H1 (cell line): ENCODE measurements around the gene EPHA3. TPM values are rescaled to one million over a fixed set of nuclear protein-coding genes. Genes with fewer than 3 reads are reported as not detected.

ENCODE experiments used
- ASH2L ChIP-seq: fragments of 200-600, 300-600 bp; sonication (generic); IDR thresholded peaks from one replicate; pipeline ENCODE4 v1.7.1; 2017; ENCODE audit warnings: low read length
- BACH1 ChIP-seq: IDR thresholded peaks from 2 replicates; pipeline ENCODE4 v1.6.1; 2012; ENCODE audit warnings: low read length, improper control_type of control experiment
- BCL11A ChIP-seq, 2 experiments: IDR thresholded peaks; one replicate each; pipeline ENCODE4 v1.6.1; 2011; ENCODE audit warnings: low read depth in 2 of 2, low read length in 2 of 2, mild to moderate bottlenecking in 2 of 2
- BRCA1 ChIP-seq: IDR thresholded peaks from 2 replicates; pipeline ENCODE4 v1.6.1; 2012; ENCODE audit warnings: low read depth, low read length, improper control_type of control experiment
- CBX5 ChIP-seq: fragments of 300-800, 300-1000 bp; sonication (generic); IDR thresholded peaks from 2 replicates; pipeline ENCODE4 v1.7.1; 2016; ENCODE audit warnings: antibody characterized with exemption, low read length, low read depth
- CEBPB ChIP-seq: IDR thresholded peaks from 2 replicates; pipeline ENCODE4 v1.6.1; 2012; ENCODE audit warnings: low read depth, low read length
- CHD1 ChIP-seq: IDR thresholded peaks from 2 replicates; pipeline ENCODE4 v1.6.1; 2012; ENCODE audit warnings: low read depth, low read length, improper control_type of control experiment
- CHD2 ChIP-seq: IDR thresholded peaks from 2 replicates; pipeline ENCODE4 v1.6.1; 2012; ENCODE audit warnings: low read length, improper control_type of control experiment
- EP300 ChIP-seq, 2 experiments: IDR thresholded peaks; 1 replicate in 1 of 2; 2 replicates in 1 of 2; pipeline ENCODE4 v1.6.1; 2011 to 2012; ENCODE audit warnings: low read depth in 2 of 2, low read length in 2 of 2, mild to moderate bottlenecking in 2 of 2, borderline replicate concordance in 1 of 2, inconsistent platforms in 1 of 2, moderate library complexity in 1 of 2
- EZH2 ChIP-seq: fragments of 200-600 bp; sonication (generic); IDR thresholded peaks from 2 replicates; pipeline ENCODE4 v1.7.1; 2012; ENCODE audit warnings: low read depth, mild to moderate bottlenecking, moderate library complexity, low read length, inconsistent platforms; ENCODE audit not compliant: severe bottlenecking
- HDAC2 ChIP-seq, 2 experiments: fragments of 300-600 bp in 1 of 2; sonication (generic) in 1 of 2; IDR thresholded peaks; 2 replicates each; pipeline ENCODE4 v1.6.1; 2011 to 2012; ENCODE audit warnings: low read depth in 2 of 2, low read length in 2 of 2, mild to moderate bottlenecking in 2 of 2, moderate library complexity in 2 of 2, borderline replicate concordance in 1 of 2, inconsistent platforms in 1 of 2
- KDM1A ChIP-seq: fragments of 200-600, 300-600 bp; sonication (generic); IDR thresholded peaks from 2 replicates; pipeline ENCODE4 v1.7.1; 2016; ENCODE audit warnings: mild to moderate bottlenecking, low read length, borderline replicate concordance
- KDM4A ChIP-seq: IDR thresholded peaks from one replicate; pipeline ENCODE4 v1.7.1; 2012; ENCODE audit warnings: low read depth, mild to moderate bottlenecking, moderate library complexity, low read length, inconsistent platforms; ENCODE audit not compliant: severe bottlenecking
- KDM5A ChIP-seq: fragments of 200-600 bp; IDR thresholded peaks from 2 replicates; pipeline ENCODE4 v1.7.1; 2012; ENCODE audit warnings: mild to moderate bottlenecking, low read length, inconsistent platforms, mixed read lengths
- MAFK ChIP-seq: IDR thresholded peaks from 2 replicates; pipeline ENCODE4 v1.6.1; 2012; ENCODE audit warnings: low read depth, mild to moderate bottlenecking, improper control_type of control experiment, low read length
- PHF8 ChIP-seq: fragments of 200-600 bp; sonication (generic); conservative IDR thresholded peaks from 2 replicates; pipeline ENCODE4 v1.7.1; 2012; ENCODE audit warnings: low read depth, mild to moderate bottlenecking, inconsistent platforms, low read length, moderate library complexity
- POLR2AphosphoS5 ChIP-seq: IDR thresholded peaks from 2 replicates; pipeline ENCODE4 v1.6.1; 2011; ENCODE audit warnings: low read depth, low read length
- RFX5 ChIP-seq: IDR thresholded peaks from 2 replicates; pipeline ENCODE4 v1.6.1; 2011; ENCODE audit warnings: low read depth, low read length, improper control_type of control experiment, borderline replicate concordance
- RXRA ChIP-seq: IDR thresholded peaks from 2 replicates; pipeline ENCODE4 v1.6.1; 2011; ENCODE audit warnings: low read depth, mild to moderate bottlenecking, low read length, moderate library complexity; ENCODE audit not compliant: insufficient read depth
- SIRT6 ChIP-seq: IDR thresholded peaks from one replicate; pipeline ENCODE4 v1.7.1; 2012; ENCODE audit warnings: low read length, inconsistent platforms
- SIX5 ChIP-seq: IDR thresholded peaks from 2 replicates; pipeline ENCODE4 v1.6.1; 2011; ENCODE audit warnings: mild to moderate bottlenecking, low read depth, low read length
- polyA plus RNA-seq, 7 experiments: library from polyadenylated mRNA; depleted of rRNA in 3 of 7; stranded (reverse) in 5 of 7; unstranded in 2 of 7; fragments of >200 nt in 5 of 7; fragments of 200-250 nt in 2 of 7; gene quantifications; 1 replicate in 5 of 7; 2 replicates in 1 of 7; 4 replicates in 1 of 7; pipeline versions ENCODE4 v1.2.1 to v1.2.3, GENCODE V29; 2011 to 2013; ENCODE audit warnings: missing spikeins in 2 of 7, mixed read lengths in 2 of 7
- total RNA-seq: library from RNA; stranded (reverse); fragmentation: NEBNext Ultra II Directional; extraction: Animal tissue kit (Norgen Biotek cat#: 25700); gene quantifications from 2 replicates; pipeline ENCODE4 v1.2.1, GENCODE V29; 2021
- TF ChIP-seq, protein P1 (sequence below): IDR thresholded peaks from 2 replicates; pipeline ENCODE4 v1.6.1; 2012; ENCODE audit warnings: inconsistent platforms
- TF ChIP-seq, protein P2 (sequence below): IDR thresholded peaks from 2 replicates; pipeline ENCODE4 v1.6.1; 2011; ENCODE audit warnings: low read depth, mild to moderate bottlenecking, low read length; ENCODE audit not compliant: insufficient read depth

Gene EPHA3
- total and polyA plus RNA-seq, 2 of the 8 experiments (the other 6 are each of a cell fraction or from before 2014, with no cell fraction given), result 0.09 to 0.22 TPM

DNA sequence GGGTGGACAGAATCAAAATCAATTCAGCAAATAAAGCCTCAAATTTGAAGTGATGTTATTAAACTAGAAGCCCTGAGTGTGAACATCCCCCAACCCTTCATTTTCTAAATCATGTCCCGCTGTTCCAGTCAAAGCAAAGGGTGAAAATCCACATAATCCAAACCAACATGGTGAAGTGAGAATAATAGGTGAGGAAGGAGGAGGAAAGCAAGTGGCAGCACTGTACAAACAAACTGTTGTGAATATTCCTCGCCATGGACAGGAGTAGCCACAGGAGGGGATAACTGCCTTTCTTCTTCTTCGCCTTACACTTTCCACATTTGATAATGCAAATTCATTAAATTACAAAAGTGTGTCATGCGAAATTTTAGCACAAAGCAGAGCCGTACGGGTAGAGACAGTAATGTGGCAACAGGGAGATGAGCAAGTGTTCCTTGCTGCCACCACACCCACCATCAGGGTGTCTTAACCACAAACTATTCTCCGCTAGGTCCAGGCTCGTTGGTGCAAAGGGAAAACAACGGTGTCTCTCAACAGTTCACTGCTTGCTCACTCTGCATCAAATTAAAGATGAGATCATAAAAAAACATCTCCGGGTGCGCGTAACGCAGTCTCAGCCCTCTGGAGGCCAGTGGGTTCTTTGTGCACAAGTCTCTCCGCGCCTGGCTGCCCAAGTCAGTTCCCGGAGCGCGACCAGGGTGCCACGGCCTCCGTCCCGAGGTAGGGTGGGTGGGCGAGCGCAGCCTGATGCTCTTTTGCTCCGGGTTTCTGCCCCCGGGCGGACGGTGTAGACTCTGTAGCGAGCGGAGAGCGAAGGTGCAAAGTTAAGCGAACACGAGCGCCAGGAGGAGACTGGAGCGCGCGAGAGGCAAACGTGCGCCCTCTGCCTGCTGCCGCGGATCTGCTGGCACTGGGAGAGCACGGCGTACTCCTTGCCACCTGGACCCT, 6.7 kb downstream of the EPHA3 start (continued):
- TF ChIP-seq BACH1 (no peak), HDAC2 (IDR thresholded peaks at IDR 0.05; ENCODE audit: borderline replicate concordance in 1 of 2, low read depth in 2 of 2, low read length in 2 of 2) (0 out of 4 replicates have a peak, but pooled peaks of 1 of the 2 experiments have one; percentile 9), KDM4A (peak; percentile 80), KDM5A (no peak), RXRA (no peak), CEBPB (no peak), BRCA1 (no peak), RFX5 (no peak), CBX5 (no peak), PHF8 (no peak), EP300 (IDR thresholded peaks at IDR 0.05; ENCODE audit: borderline replicate concordance in 1 of 2, low read depth in 2 of 2, low read length in 2 of 2) (no peak), ASH2L (peak; percentile 85), KDM1A (no peak), POLR2AphosphoS5 (no peak), BCL11A (IDR thresholded peaks at IDR 0.05; ENCODE audit: low read depth in 2 of 2, low read length in 2 of 2) (no peak), MAFK (no peak), CHD2 (peak; percentile 56), EZH2 (no peak), CHD1 (no peak), SIX5 (no peak), SIRT6 (no peak)
- TF ChIP-seq, protein P1, sequence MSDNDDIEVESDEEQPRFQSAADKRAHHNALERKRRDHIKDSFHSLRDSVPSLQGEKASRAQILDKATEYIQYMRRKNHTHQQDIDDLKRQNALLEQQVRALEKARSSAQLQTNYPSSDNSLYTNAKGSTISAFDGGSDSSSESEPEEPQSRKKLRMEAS, result peak; percentile 90
- TF ChIP-seq, protein P2, sequence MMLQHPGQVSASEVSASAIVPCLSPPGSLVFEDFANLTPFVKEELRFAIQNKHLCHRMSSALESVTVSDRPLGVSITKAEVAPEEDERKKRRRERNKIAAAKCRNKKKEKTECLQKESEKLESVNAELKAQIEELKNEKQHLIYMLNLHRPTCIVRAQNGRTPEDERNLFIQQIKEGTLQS, result no peak
